ENCODE results near the gene GSTP1. TPM values are rescaled to one million over a fixed set of nuclear protein-coding genes. Genes with fewer than 3 reads are reported as not detected.

GSTP1 gene
- total and polyA plus RNA-seq, 9 of the 15 experiments (the other 6 are each of a cell fraction or from before 2014, with no cell fraction given), result 592 to 2,150 (median 1,204) TPM

DNA sequence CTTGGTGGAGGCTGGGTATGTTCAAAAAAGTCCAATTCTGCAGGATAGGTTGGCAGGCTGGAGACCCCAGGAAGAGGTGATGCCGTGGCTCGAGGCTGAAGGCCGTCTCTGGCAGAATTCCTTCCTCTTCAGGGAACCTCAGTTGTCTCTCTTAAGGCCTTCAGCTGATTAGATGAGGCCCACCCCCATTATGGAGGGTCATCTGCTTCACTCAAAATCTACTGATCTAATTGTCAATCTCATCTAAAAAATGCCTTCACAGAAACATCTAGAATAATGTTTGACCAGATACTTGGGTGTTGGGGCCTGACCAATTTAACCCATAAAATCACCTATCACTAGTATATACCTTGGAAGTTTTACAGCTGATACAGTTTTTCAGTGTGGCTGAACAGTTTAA lies 27.4 kb upstream of the GSTP1 start:
- Histone ChIP-seq H3K36me3 (ENCODE audit: control insufficient read depth, insufficient read depth, low read length) (no peaks in the 10 kb centered on the region), H3K4me2 (ENCODE audit: insufficient read depth, low read length) (no peak overlapping the region), H3K79me2 (ENCODE audit: control insufficient read depth, insufficient read depth, low read length) (no peaks in the 10 kb centered on the region), H3K27me3 (ENCODE audit: control insufficient read depth in 2 of 2, insufficient read depth in 2 of 2, low read length in 2 of 2) (no peaks in the 10 kb centered on the region; a peak in 1 of 5 replicates), H2AFZ (ENCODE audit: low read depth, low read length) (no peak overlapping the region), H3K27ac (ENCODE audit: extremely low read depth, low read depth, low read length) (no peak overlapping the region), H3K4me3 (no peak overlapping the region), H3K9me3 (replicated peaks; ENCODE audit: control insufficient read depth, insufficient read depth, low read depth, low read length) (no peaks in the 10 kb centered on the region; the same call in 1 of the 2 replicates), H3K9me1 (ENCODE audit: control insufficient read depth, insufficient read depth, low read length) (no peaks in the 10 kb centered on the region), H4K20me1 (replicated peaks; ENCODE audit: control insufficient read depth, insufficient read depth, low read length) (no peaks in the 10 kb centered on the region), H3K4me1 (replicated peaks in 1 of 2; ENCODE audit: control insufficient read depth in 2 of 2, insufficient read depth in 2 of 2, low read length in 2 of 2) (peaks cover 0 to 4% of the 10 kb centered on the region in 2 experiments; a peak in 1 of 5 replicates), H3K9ac (ENCODE audit: insufficient read depth in 1 of 2, low read depth in 2 of 2, low read length in 2 of 2) (no peak overlapping the region)
- ChIA-PET CTCF (ENCODE audit: low intra/inter-chr PET ratio) (no interaction called here), POLR2A (interaction anchor here (0.6 to 1.6 kb wide), 6 partner anchors 8 to 482 kb away, joined by 3 to 5 read pairs (median 3); partner anchors contain the start of gene POLD4)
- whole genome bisulfite sequencing (ENCODE audit: insufficient coverage, low coverage, missing lambda C conversion rate), result 8% methylated on average over 3 of the region's 3 CpGs
- in situ Hi-C loops (cut with MboI) (no loop called here), intact Hi-C loops (cut with micrococcal nuclease) (no loop called here)
- ATAC-seq, result no peak
- no peak for TF ChIP-seq ZNF212 (CRISPR knock-in tag; IDR thresholded peaks at IDR 0.05)
- peak; percentile 94 for TF ChIP-seq ZNF134 (CRISPR knock-in tag; conservative IDR thresholded peaks at IDR 0.05)
- TF ChIP-seq RBM25 (IDR thresholded peaks at IDR 0.05; ENCODE audit: low read depth, low read length, severe bottlenecking), result peak; percentile 38
- DNase-seq (ENCODE audit: extremely low read depth in 1 of 4, low spot score in 3 of 4), result no peak
- no peak for FAIRE-seq
- BruUV-seq (replicated peaks), result no TSS peak

- in situ Hi-C loops (cut with MboI), result no loop called here
- ATAC-seq (peak; percentile 32; the same call in 2 of the 3 replicates), FAIRE-seq (no peak), DNase-seq (ENCODE audit: extremely low read depth in 1 of 4, low spot score in 3 of 4) (no peak)
- H3K9me3 ChIP-seq (replicated peaks; ENCODE audit: control insufficient read depth, insufficient read depth, low read depth, low read length), result no peaks in the 10 kb centered on the region
- ChIA-PET POLR2A (no interaction called here), CTCF (ENCODE audit: low intra/inter-chr PET ratio) (no interaction called here)
- H3K27ac ChIP-seq (ENCODE audit: extremely low read depth, low read depth, low read length), result no peak overlapping the region
- peaks cover 4 to 6% of the 10 kb centered on the region in 2 experiments; a peak in 3 of 5 replicates for H3K4me1 ChIP-seq (replicated peaks in 1 of 2; ENCODE audit: control insufficient read depth in 2 of 2, insufficient read depth in 2 of 2, low read length in 2 of 2)
- no peaks in the 10 kb centered on the region; a peak in 1 of 5 replicates for H3K27me3 ChIP-seq (ENCODE audit: control insufficient read depth in 2 of 2, insufficient read depth in 2 of 2, low read length in 2 of 2)
- H3K36me3 ChIP-seq (ENCODE audit: control insufficient read depth, insufficient read depth, low read length), result no peaks in the 10 kb centered on the region
- no peak overlapping the region; the same call in 1 of the 2 replicates for H3K4me2 ChIP-seq (ENCODE audit: insufficient read depth, low read length)
- H3K9ac ChIP-seq (ENCODE audit: insufficient read depth in 1 of 2, low read depth in 2 of 2, low read length in 2 of 2), result peak overlapping the region in 1 of 2 experiments; percentile 68; a peak in 1 of 4 replicates
- intact Hi-C loops (cut with micrococcal nuclease), result no loop called here
- 29% methylated on average over 19 of the region's 19 CpGs for WGBS (ENCODE audit: insufficient coverage, low coverage, missing lambda C conversion rate)
- H3K79me2 ChIP-seq (ENCODE audit: control insufficient read depth, insufficient read depth, low read length), result no peaks in the 10 kb centered on the region
- H4K20me1 ChIP-seq (replicated peaks; ENCODE audit: control insufficient read depth, insufficient read depth, low read length), result no peaks in the 10 kb centered on the region
- H2AFZ ChIP-seq (ENCODE audit: low read depth, low read length), result no peak overlapping the region
- no peaks in the 10 kb centered on the region for H3K9me1 ChIP-seq (ENCODE audit: control insufficient read depth, insufficient read depth, low read length)
- H3K4me3 ChIP-seq, result no peak overlapping the region
- BruUV-seq (replicated peaks), result no TSS peak
- TF ChIP-seq, protein P1, sequence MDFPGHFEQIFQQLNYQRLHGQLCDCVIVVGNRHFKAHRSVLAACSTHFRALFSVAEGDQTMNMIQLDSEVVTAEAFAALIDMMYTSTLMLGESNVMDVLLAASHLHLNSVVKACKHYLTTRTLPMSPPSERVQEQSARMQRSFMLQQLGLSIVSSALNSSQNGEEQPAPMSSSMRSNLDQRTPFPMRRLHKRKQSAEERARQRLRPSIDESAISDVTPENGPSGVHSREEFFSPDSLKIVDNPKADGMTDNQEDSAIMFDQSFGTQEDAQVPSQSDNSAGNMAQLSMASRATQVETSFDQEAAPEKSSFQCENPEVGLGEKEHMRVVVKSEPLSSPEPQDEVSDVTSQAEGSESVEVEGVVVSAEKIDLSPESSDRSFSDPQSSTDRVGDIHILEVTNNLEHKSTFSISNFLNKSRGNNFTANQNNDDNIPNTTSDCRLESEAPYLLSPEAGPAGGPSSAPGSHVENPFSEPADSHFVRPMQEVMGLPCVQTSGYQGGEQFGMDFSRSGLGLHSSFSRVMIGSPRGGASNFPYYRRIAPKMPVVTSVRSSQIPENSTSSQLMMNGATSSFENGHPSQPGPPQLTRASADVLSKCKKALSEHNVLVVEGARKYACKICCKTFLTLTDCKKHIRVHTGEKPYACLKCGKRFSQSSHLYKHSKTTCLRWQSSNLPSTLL (IDR thresholded peaks at IDR 0.05), result no peak
- no peak for TF ChIP-seq ZNF589 (CRISPR knock-in tag; IDR thresholded peaks at IDR 0.05; ENCODE audit: low read depth)
- TF ChIP-seq TARDBP (IDR thresholded peaks at IDR 0.05), result no peak
- TF ChIP-seq ARID1B (IDR thresholded peaks at IDR 0.05), result no peak
- no peak for TF ChIP-seq CHD2 (IDR thresholded peaks at IDR 0.05; ENCODE audit: low read depth, low read length)
- no peak for TF ChIP-seq ZFP30 (CRISPR knock-in tag; IDR thresholded peaks at IDR 0.05; ENCODE audit: borderline replicate concordance)
- no peak for TF ChIP-seq GABPB1 (CRISPR knock-in tag; IDR thresholded peaks at IDR 0.05)
- no peak for TF ChIP-seq NFRKB (IDR thresholded peaks at IDR 0.05; ENCODE audit: low read depth)
- TF ChIP-seq ZNF124 (CRISPR knock-in tag; IDR thresholded peaks at IDR 0.05), result no peak
- TF ChIP-seq KAT8 (IDR thresholded peaks at IDR 0.05; ENCODE audit: low read depth), result no peak
Measured at GRCh38 chr11:67558084-67558772, 25.4 kb upstream of the GSTP1 start.
